Liver (tissue), 9 donors: ENCODE measurements around the gene DMD. TPM values are rescaled to one million over a fixed set of nuclear protein-coding genes. Genes with fewer than 3 reads are reported as not detected.
A peak's percentile ranks its signal among the peaks of the same experiment; 100 is the strongest.

Experiments
- DNase-seq: peaks from one replicate; pipeline ENCODE4 v3.0.0-alpha.2; 2017; ENCODE audit warnings: low spot score
- H3K27ac ChIP-seq, 2 donors: one replicate each; pipeline ENCODE4 v1.7.0; 2013; ENCODE audit warnings: inconsistent platforms in 2 of 2, low read length in 2 of 2, control low read depth in 1 of 2, low read depth in 1 of 2, mild to moderate bottlenecking in 1 of 2
- H3K27me3 ChIP-seq, 4 donors: one replicate each; pipeline versions ENCODE4 v1.6.1 to v1.7.0; 2013; ENCODE audit warnings: low read length in 3 of 4, inconsistent platforms in 1 of 4, mild to moderate bottlenecking in 1 of 4, moderate library complexity in 1 of 4; ENCODE audit not compliant: control insufficient read depth in 4 of 4, insufficient read depth in 4 of 4
- H3K36me3 ChIP-seq, 4 donors: one replicate each; pipeline versions ENCODE4 v1.6.1 to v1.7.0; 2013; ENCODE audit warnings: low read length in 3 of 4, mild to moderate bottlenecking in 3 of 4, low read depth in 1 of 4, moderate library complexity in 1 of 4; ENCODE audit not compliant: control insufficient read depth in 4 of 4, insufficient read depth in 3 of 4
- H3K4me1 ChIP-seq, 4 donors: one replicate each; pipeline versions ENCODE4 v1.6.1 to v1.7.0; 2013; ENCODE audit warnings: low read length in 3 of 4, mild to moderate bottlenecking in 3 of 4, moderate library complexity in 1 of 4; ENCODE audit not compliant: control insufficient read depth in 4 of 4, insufficient read depth in 4 of 4
- H3K4me3 ChIP-seq, 3 donors: one replicate each; pipeline versions ENCODE4 v1.6.1 to v1.7.0; 2013; ENCODE audit warnings: low read length in 3 of 3, control low read depth in 1 of 3, low read depth in 1 of 3, mild to moderate bottlenecking in 1 of 3
- H3K9ac ChIP-seq, 2 donors: one replicate each; pipeline ENCODE4 v1.7.0; 2013; ENCODE audit warnings: low read length in 2 of 2, mild to moderate bottlenecking in 2 of 2, moderate library complexity in 2 of 2, control low read depth in 1 of 2, low read depth in 1 of 2
- H3K9me3 ChIP-seq, 4 donors: one replicate each; pipeline versions ENCODE4 v1.6.1 to v1.7.0; 2013; ENCODE audit warnings: low read length in 3 of 4; ENCODE audit not compliant: control insufficient read depth in 4 of 4
- EGR1 ChIP-seq, 2 donors: IDR thresholded peaks; 2 replicates each; pipeline ENCODE4 v1.6.1; 2016 to 2018; ENCODE audit warnings: antibody characterized with exemption in 2 of 2, low read depth in 2 of 2
- FOXA1 ChIP-seq: IDR thresholded peaks from 2 replicates; pipeline ENCODE4 v1.6.1; 2016; ENCODE audit warnings: antibody characterized with exemption
- FOXA2 ChIP-seq: IDR thresholded peaks from 2 replicates; pipeline ENCODE4 v1.6.1; 2016; ENCODE audit warnings: antibody characterized with exemption
- GABPA ChIP-seq, 2 donors: IDR thresholded peaks in 1 of 2; conservative IDR thresholded peaks in 1 of 2; 2 replicates each; pipeline ENCODE4 v1.6.1; 2016; ENCODE audit warnings: antibody characterized with exemption in 2 of 2, mild to moderate bottlenecking in 1 of 2, moderate library complexity in 1 of 2
- HNF4A ChIP-seq, 2 donors: conservative IDR thresholded peaks; 2 replicates each; pipeline ENCODE4 v1.6.1; 2016; ENCODE audit warnings: antibody characterized with exemption in 2 of 2, mild to moderate bottlenecking in 2 of 2
- HNF4G ChIP-seq: IDR thresholded peaks from 2 replicates; pipeline ENCODE4 v1.6.1; 2016; ENCODE audit warnings: antibody characterized with exemption
- NR2F2 ChIP-seq: IDR thresholded peaks from 2 replicates; pipeline ENCODE4 v1.6.1; 2016; ENCODE audit warnings: antibody characterized with exemption
- RAD21 ChIP-seq, 2 donors: IDR thresholded peaks; 2 replicates each; pipeline ENCODE4 v1.6.1; 2016; ENCODE audit warnings: antibody characterized with exemption in 2 of 2, mild to moderate bottlenecking in 2 of 2
- RXRA ChIP-seq, 2 donors: IDR thresholded peaks; 2 replicates each; pipeline ENCODE4 v1.6.1; 2017 to 2018; ENCODE audit warnings: antibody characterized with exemption in 2 of 2, mild to moderate bottlenecking in 1 of 2
- SP1 ChIP-seq: IDR thresholded peaks from 2 replicates; pipeline ENCODE4 v1.6.1; 2018; ENCODE audit warnings: antibody characterized with exemption, mild to moderate bottlenecking
- TAF1 ChIP-seq: conservative IDR thresholded peaks from 2 replicates; pipeline ENCODE4 v1.6.1; 2016; ENCODE audit warnings: antibody characterized with exemption, mild to moderate bottlenecking
- YY1 ChIP-seq: IDR thresholded peaks from 2 replicates; pipeline ENCODE4 v1.6.1; 2016; ENCODE audit warnings: antibody characterized with exemption, mild to moderate bottlenecking
- WGBS: extraction: QIAGEN DNeasy Blood & Tissue Kit; methylation state at CpG from one replicate; pipeline ENCODE4 v1.1.7; 2013; 5-methylcytosine and 5-hydroxymethylcytosine counted together
- polyA plus RNA-seq, 2 donors: library from polyadenylated mRNA; stranded (reverse) in 1 of 2; unstranded in 1 of 2; fragments of 200-250 nt in 1 of 2; fragments of >200 nt in 1 of 2; fragmentation: Nextera tagmentation in 1 of 2; extraction: Ambion mirVana in 1 of 2; gene quantifications; one replicate each; pipeline versions ENCODE4 v1.2.1 to v1.2.3, GENCODE V29; 2013 to 2015
- total RNA-seq, 2 donors: library from RNA; depleted of rRNA; stranded (reverse); fragments of >200 nt; gene quantifications; one replicate each; pipeline ENCODE4 v1.2.3, GENCODE V29; 2014
- TF ChIP-seq, protein P1 (sequence below): IDR thresholded peaks from 2 replicates; pipeline ENCODE4 v1.6.1; 2016; ENCODE audit warnings: antibody characterized with exemption
- TF ChIP-seq, protein P2 (sequence below): fragments of 150-350 bp; IDR thresholded peaks from 2 replicates; pipeline ENCODE4 v1.5.1; 2017; ENCODE audit warnings: improper control_type of control experiment, low read depth, low read length; ENCODE audit not compliant: missing input control
- TF ChIP-seq, protein P3 (sequence below): IDR thresholded peaks from 2 replicates; pipeline ENCODE4 v1.6.1; 2016; ENCODE audit warnings: antibody characterized with exemption
- TF ChIP-seq, protein P4 (sequence below): IDR thresholded peaks from 2 replicates; pipeline ENCODE4 v1.6.1; 2016; ENCODE audit warnings: antibody characterized with exemption
- donor health status: healthy.
- donor health status: healthy.
- donor health status: healthy.
- donor health status: healthy.
- donor health status: healthy.

The DMD gene
- total and polyA plus RNA-seq, 4 donors, result 14.6 to 61.9 (median 23.9) TPM

DNA sequence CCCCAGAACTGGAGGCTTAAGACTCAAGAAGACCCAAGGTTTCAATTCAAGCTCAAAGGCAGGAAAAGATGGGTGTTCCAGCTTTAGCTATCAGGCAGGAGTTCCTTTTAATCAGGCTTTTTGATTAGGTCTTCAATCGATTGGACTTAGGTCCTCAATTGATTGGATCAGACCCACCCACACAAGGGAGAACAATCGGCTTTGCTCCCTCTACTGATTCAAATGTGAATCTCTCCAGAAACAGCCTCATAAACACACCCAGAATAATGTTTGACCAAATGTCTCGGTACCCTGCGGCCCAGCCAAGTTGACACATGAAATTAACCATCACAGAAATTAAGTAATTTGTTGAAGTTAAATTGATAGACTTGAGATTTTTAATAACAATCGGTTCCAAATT is 1222.4 kb downstream of the DMD start (continued):
- TF ChIP-seq, protein P1, sequence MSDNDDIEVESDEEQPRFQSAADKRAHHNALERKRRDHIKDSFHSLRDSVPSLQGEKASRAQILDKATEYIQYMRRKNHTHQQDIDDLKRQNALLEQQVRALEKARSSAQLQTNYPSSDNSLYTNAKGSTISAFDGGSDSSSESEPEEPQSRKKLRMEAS, result no peak
- TF ChIP-seq YY1 (no peak), RAD21 (IDR thresholded peaks at IDR 0.05) (peak; percentile 35 to 71), SP1 (no peak)

DNA sequence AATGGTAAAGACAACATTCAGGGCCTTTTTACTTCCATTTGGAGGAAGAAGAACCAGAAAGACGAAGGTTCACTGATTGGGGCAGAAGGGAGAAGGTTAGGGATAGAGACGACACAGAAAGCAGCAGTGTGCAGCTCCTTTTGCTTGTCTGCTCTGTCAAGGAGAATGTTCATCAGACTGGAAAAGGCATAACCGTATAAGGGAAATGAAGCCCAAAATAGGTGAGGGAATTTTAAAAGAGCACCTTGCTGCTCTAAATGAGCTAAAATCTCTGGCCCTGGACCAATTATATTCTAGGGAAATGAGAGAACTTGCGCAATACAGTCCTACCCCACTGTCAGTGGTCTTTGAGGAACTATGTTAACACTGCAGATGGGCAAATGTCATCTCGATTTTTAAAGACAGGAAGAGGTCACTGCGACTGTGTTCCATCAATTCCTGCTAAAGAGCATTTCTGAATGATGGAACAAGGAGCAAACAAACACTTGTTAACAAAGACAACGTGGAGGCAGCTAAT is 1229.7 kb downstream of the DMD start:
- H3K4me1 ChIP-seq, result no peaks in the 10 kb centered on the region
- H3K9me3 ChIP-seq, result no peaks in the 10 kb centered on the region
- H3K27ac ChIP-seq, result no peak overlapping the region
- TF ChIP-seq FOXA2 (no peak), HNF4A (conservative IDR thresholded peaks at IDR 0.05) (no peak), FOXA1 (no peak), SP1 (no peak), HNF4G (no peak), TAF1 (no peak), EGR1 (IDR thresholded peaks at IDR 0.05; ENCODE audit: low read depth in 2 of 2) (no peak), RAD21 (IDR thresholded peaks at IDR 0.05) (no peak)
- TF ChIP-seq, protein P2, sequence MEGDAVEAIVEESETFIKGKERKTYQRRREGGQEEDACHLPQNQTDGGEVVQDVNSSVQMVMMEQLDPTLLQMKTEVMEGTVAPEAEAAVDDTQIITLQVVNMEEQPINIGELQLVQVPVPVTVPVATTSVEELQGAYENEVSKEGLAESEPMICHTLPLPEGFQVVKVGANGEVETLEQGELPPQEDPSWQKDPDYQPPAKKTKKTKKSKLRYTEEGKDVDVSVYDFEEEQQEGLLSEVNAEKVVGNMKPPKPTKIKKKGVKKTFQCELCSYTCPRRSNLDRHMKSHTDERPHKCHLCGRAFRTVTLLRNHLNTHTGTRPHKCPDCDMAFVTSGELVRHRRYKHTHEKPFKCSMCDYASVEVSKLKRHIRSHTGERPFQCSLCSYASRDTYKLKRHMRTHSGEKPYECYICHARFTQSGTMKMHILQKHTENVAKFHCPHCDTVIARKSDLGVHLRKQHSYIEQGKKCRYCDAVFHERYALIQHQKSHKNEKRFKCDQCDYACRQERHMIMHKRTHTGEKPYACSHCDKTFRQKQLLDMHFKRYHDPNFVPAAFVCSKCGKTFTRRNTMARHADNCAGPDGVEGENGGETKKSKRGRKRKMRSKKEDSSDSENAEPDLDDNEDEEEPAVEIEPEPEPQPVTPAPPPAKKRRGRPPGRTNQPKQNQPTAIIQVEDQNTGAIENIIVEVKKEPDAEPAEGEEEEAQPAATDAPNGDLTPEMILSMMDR, result no peak
- TF ChIP-seq, protein P3, sequence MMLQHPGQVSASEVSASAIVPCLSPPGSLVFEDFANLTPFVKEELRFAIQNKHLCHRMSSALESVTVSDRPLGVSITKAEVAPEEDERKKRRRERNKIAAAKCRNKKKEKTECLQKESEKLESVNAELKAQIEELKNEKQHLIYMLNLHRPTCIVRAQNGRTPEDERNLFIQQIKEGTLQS, result no peak
- H3K4me3 ChIP-seq, result no peak overlapping the region
- H3K36me3 ChIP-seq, result no peaks in the 10 kb centered on the region
- 82% methylated on average over 7 of the region's 7 CpGs for WGBS
- no peak overlapping the region for H3K9ac ChIP-seq
- DNase-seq, result no peak
- peaks cover 0 to 3% (median 0%) of the 10 kb centered on the region in 4 donors for H3K27me3 ChIP-seq

DNA sequence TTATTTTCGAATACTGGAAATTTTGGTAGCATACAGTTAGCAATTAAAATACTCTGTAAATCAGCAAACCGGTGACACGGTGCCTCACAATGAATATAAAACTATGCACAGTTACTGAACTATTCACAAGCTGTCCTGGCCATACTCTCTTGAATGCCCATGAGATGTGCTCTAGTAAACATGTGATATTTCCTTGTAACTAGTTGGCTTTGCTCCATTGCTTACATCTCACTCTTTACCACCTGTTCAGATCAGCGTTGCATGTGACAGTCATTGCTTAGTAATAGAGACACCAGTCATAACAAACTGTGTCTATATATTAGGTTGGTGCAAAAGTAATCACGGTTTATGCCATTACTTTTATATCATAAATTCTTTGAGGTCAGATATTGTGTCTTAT is 1241.6 kb downstream of the DMD start:
- 88% methylated on average over 5 of the region's 5 CpGs for WGBS
- no peak for TF ChIP-seq FOXA1
- no peak for TF ChIP-seq RAD21 (IDR thresholded peaks at IDR 0.05)
- no peak for TF ChIP-seq NR2F2
- no peak for DNase-seq
- H3K27ac ChIP-seq, result no peak overlapping the region
- no peaks in the 10 kb centered on the region for H3K9me3 ChIP-seq
- H3K27me3 ChIP-seq, result no peaks in the 10 kb centered on the region
- H3K36me3 ChIP-seq, result no peaks in the 10 kb centered on the region
- H3K4me3 ChIP-seq, result no peak overlapping the region
- H3K4me1 ChIP-seq, result peaks cover 0 to 2% (median 0%) of the 10 kb centered on the region in 4 donors
- H3K9ac ChIP-seq, result no peak overlapping the region

DNA sequence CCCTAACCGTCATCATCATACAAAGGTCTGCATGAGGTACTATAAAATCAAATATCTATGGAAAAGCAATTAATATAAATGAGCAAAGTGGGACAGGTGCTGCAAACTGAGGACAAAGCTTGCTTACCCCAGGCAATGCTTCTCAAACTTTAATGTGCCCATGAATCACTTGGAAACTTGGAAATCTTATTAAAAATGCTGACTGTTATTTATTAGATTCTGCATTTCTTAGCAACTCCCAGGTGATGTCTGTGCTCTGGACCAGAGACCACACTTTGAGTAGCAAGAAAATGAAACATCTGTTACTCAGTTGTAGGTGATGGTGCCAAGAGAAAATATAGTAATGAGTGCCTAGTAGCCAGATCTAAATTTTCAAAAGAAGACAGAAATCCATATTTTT is 1249.1 kb downstream of the DMD start:
- 98% methylated on average over 1 of the region's 1 CpG for WGBS
- H3K9ac ChIP-seq, result no peak overlapping the region
- no peak overlapping the region for H3K27ac ChIP-seq
- no peak for DNase-seq
- no peaks in the 10 kb centered on the region for H3K4me1 ChIP-seq
- H3K27me3 ChIP-seq, result no peaks in the 10 kb centered on the region
- H3K4me3 ChIP-seq, result no peak overlapping the region
- H3K36me3 ChIP-seq, result no peaks in the 10 kb centered on the region
- TF ChIP-seq RXRA (IDR thresholded peaks at IDR 0.05) (no peak), YY1 (no peak), EGR1 (IDR thresholded peaks at IDR 0.05; ENCODE audit: low read depth in 2 of 2) (no peak), HNF4A (conservative IDR thresholded peaks at IDR 0.05) (no peak), RAD21 (IDR thresholded peaks at IDR 0.05) (no peak), HNF4G (no peak), SP1 (no peak), GABPA (IDR thresholded peaks at IDR 0.05 in 1 of 2, conservative IDR thresholded peaks at IDR 0.05 in 1 of 2) (no peak), NR2F2 (no peak)
- TF ChIP-seq, protein P3, result no peak
- TF ChIP-seq, protein P4, sequence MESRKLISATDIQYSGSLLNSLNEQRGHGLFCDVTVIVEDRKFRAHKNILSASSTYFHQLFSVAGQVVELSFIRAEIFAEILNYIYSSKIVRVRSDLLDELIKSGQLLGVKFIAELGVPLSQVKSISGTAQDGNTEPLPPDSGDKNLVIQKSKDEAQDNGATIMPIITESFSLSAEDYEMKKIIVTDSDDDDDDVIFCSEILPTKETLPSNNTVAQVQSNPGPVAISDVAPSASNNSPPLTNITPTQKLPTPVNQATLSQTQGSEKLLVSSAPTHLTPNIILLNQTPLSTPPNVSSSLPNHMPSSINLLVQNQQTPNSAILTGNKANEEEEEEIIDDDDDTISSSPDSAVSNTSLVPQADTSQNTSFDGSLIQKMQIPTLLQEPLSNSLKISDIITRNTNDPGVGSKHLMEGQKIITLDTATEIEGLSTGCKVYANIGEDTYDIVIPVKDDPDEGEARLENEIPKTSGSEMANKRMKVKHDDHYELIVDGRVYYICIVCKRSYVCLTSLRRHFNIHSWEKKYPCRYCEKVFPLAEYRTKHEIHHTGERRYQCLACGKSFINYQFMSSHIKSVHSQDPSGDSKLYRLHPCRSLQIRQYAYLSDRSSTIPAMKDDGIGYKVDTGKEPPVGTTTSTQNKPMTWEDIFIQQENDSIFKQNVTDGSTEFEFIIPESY, result no peak
- no peaks in the 10 kb centered on the region for H3K9me3 ChIP-seq
